Right kidney (tissue), 9 donors: ENCODE data around the gene HDHD2.
A peak's percentile ranks its signal among the peaks of the same experiment; 100 is the strongest.
"Not testable (repeated sequence)": the region's sequence is repeated elsewhere in the genome, so short reads cannot be mapped to it uniquely, and the experiment has no call there.

Experiments used
- DNase-seq: peaks from one replicate; pipeline ENCODE4 v3.0.0-alpha.2; 2016
- long read RNA-seq, 8 donors: transcript quantifications; one replicate each; lab custom pipeline, GENCODE V29; 2026

HDHD2 gene
- long read RNA-seq, donor 1, transcript HDHD2-201 (7 exons, 2,212 nt), result major isoform, 10 of 24 reads
- long read RNA-seq, donor 1, transcript HDHD2-205 (7 exons, 2,224 nt), result major isoform, 10 of 24 reads
- long read RNA-seq, donor 1, partial matches to known transcripts, result 0 of 24 reads
- long read RNA-seq, donor 1, other reads (novel, unspliced or antisense), result 0 of 24 reads
- long read RNA-seq, donor 2, transcript HDHD2-201 (7 exons, 2,212 nt), result major isoform, 10 of 16 reads
- long read RNA-seq, donor 2, partial matches to known transcripts, result 0 of 16 reads
- long read RNA-seq, donor 2, other reads (novel, unspliced or antisense), result 0 of 16 reads
- long read RNA-seq, donor 3, transcript HDHD2-201 (7 exons, 2,212 nt), result major isoform, 7 of 13 reads
- long read RNA-seq, donor 3, partial matches to known transcripts, result 0 of 13 reads
- long read RNA-seq, donor 3, other reads (novel, unspliced or antisense), result 0 of 13 reads
- long read RNA-seq, donor 4, transcript HDHD2-201 (7 exons, 2,212 nt), result major isoform, 9 of 14 reads
- long read RNA-seq, donor 4, partial matches to known transcripts, result 0 of 14 reads
- long read RNA-seq, donor 4, other reads (novel, unspliced or antisense), result 0 of 14 reads
- long read RNA-seq, donor 5, transcript HDHD2-201 (7 exons, 2,212 nt), result major isoform, 8 of 22 reads
- long read RNA-seq, donor 5, transcript HDHD2-206 (1 exons, 3,229 nt), result minor isoform, 5 of 22 reads
- long read RNA-seq, donor 5, partial matches to known transcripts, result 5 of 22 reads
- long read RNA-seq, donor 5, other reads (novel, unspliced or antisense), result 0 of 22 reads
- long read RNA-seq, donor 6, transcript HDHD2-201 (7 exons, 2,212 nt), result major isoform, 11 of 23 reads
- long read RNA-seq, donor 6, transcript HDHD2-205 (7 exons, 2,224 nt), result minor isoform, 8 of 23 reads
- long read RNA-seq, donor 6, partial matches to known transcripts, result 0 of 23 reads
- long read RNA-seq, donor 6, other reads (novel, unspliced or antisense), result 0 of 23 reads
- long read RNA-seq, donor 7, result 0 reads
- long read RNA-seq, donor 8, transcript HDHD2-206 (1 exons, 3,229 nt), result minor isoform, 5 of 16 reads
- long read RNA-seq, donor 8, transcript HDHD2-201 (7 exons, 2,212 nt), result major isoform, 8 of 16 reads
- long read RNA-seq, donor 8, partial matches to known transcripts, result 0 of 16 reads
- long read RNA-seq, donor 8, other reads (novel, unspliced or antisense), result 0 of 16 reads

GRCh38 chr18:47150029-47150823 is at the start of gene HDHD2:
TSS of gene HDHD2 (minus strand) at chr18:47150500. CDS start at chr18:47136439, 14,061 bp downstream.
- DNase-seq, result peak; percentile 96

- not testable (repeated sequence) for DNase-seq
Measured at GRCh38 chr18:47195961-47196360, 45.7 kb upstream of the HDHD2 start.

- no peak for DNase-seq
Measured at GRCh38 chr18:47191961-47192360, 41.7 kb upstream of the HDHD2 start.

GRCh38 chr18:47187721-47188120 is 37.4 kb upstream of the HDHD2 start:
- no peak for DNase-seq

- no peak for DNase-seq
Measured at GRCh38 chr18:47184419-47185050, 34.2 kb upstream of the HDHD2 start.

- not testable (repeated sequence) for DNase-seq
Measured at GRCh38 chr18:47182156-47182555, 31.9 kb upstream of the HDHD2 start.

- no peak for DNase-seq
Measured at GRCh38 chr18:47180765-47181164, 30.5 kb upstream of the HDHD2 start.

GRCh38 chr18:47179520-47179919 is 29.2 kb upstream of the HDHD2 start:
- no peak for DNase-seq

GRCh38 chr18:47175898-47176575 is 25.7 kb upstream of the HDHD2 start, which contains the start of gene IER3IP1:
TSS of gene IER3IP1 (minus strand) at chr18:47176364. CDS start at chr18:47176277, 87 bp downstream.
- DNase-seq, result peak; percentile 89

- no peak for DNase-seq
Measured at GRCh38 chr18:47175283-47175897, 25.1 kb upstream of the HDHD2 start.

GRCh38 chr18:47174545-47175116 is 24.3 kb upstream of the HDHD2 start:
- DNase-seq, result no peak

GRCh38 chr18:47172476-47172875 is 22.2 kb upstream of the HDHD2 start:
- DNase-seq, result no peak

- no peak for DNase-seq
Measured at GRCh38 chr18:47168913-47169312, 18.6 kb upstream of the HDHD2 start.

- no peak for DNase-seq
Measured at GRCh38 chr18:47168509-47168908, 18.2 kb upstream of the HDHD2 start.

GRCh38 chr18:47166294-47166693 is 16.0 kb upstream of the HDHD2 start:
- no peak for DNase-seq

- no peak for DNase-seq
Measured at GRCh38 chr18:47163241-47163640, 12.9 kb upstream of the HDHD2 start.

- no peak for DNase-seq
Measured at GRCh38 chr18:47160256-47160655, 10.0 kb upstream of the HDHD2 start.

GRCh38 chr18:47158404-47158803 is 8.1 kb upstream of the HDHD2 start:
- DNase-seq, result not testable (repeated sequence)

- no peak for DNase-seq
Measured at GRCh38 chr18:47151439-47151838, 1.1 kb upstream of the HDHD2 start.
